Measurements from ENCODE around the gene CRYGN.

The CRYGN gene

DNA sequence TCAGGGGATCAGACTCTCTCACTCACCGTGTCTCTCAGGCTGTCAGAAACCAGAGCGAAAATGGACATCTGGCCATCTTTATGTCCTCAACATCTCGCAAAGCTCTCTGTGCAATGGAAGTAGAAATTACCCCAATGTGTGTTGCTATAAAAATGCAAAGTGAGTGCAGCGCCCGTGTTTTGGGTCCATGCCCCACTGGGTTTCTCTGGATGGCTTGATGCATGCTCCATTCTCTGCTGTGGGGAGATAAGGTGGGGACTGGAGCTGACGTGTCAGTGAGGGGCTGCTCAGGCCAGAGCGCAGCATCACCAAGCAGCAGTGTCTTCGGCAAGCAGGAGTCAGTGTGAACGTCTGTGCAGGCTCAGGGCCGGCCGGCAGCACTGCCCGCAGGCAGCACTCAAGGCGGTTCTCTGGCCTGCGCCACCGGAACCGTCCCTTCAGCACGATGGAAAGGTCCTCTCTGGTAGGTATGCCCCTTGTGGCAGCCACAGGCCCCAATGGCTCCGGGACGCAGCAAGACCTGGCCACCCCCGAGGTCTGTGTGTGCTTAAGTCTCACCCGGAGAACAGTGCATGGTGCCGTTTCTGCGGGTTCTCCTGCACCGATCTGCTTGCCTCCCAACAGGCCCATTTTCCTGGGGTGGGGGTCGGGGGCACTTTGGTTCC lies 60.3 kb downstream of the CRYGN start:
- no peak for DNase-seq (ENCODE audit: low read depth in 2 of 2)

DNA sequence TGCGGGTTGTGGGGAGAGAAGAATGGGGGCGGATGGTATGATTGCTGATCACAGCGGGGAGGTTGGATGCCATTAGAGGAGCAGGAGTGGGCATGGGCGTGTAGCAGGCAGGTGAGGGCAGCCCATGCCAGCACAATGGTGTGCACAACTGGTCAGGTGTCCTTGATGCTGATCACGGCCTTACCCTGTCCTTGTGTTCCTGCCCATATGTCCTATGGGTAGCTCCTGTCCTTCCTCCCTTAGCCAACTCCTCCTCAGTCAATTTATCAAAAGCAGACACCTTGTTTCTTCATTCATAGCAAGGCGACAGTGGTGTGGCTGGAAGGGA lies 60.8 kb downstream of the CRYGN start:
- no peak for DNase-seq (ENCODE audit: low read depth in 2 of 2)
